ENCODE results near the gene SLC12A4.

GRCh38 chr16:67967958-67968399 lies 458 bp downstream of the SLC12A4 start:
- TF ChIP-seq POLR2AphosphoS5 (IDR thresholded peaks at IDR 0.05; ENCODE audit: low read depth) = no peak
- TF ChIP-seq CTCF (conservative IDR thresholded peaks at IDR 0.05; ENCODE audit: low read depth in 2 of 2) = no peak
- TF ChIP-seq REST (IDR thresholded peaks at IDR 0.05; ENCODE audit: unreplicated experiment) = no peak
- no peak for TF ChIP-seq ZNF331 (CRISPR knock-in tag; IDR thresholded peaks at IDR 0.05; ENCODE audit: low read depth)
- TF ChIP-seq ZNF114 (CRISPR knock-in tag; IDR thresholded peaks at IDR 0.05) = no peak
- TF ChIP-seq JUNB (IDR thresholded peaks at IDR 0.05; ENCODE audit: unreplicated experiment) = no peak
